Measurements from ENCODE around the gene NUMB. TPM values are rescaled to one million over a fixed set of nuclear protein-coding genes. Genes with fewer than 3 reads are reported as not detected.

NUMB gene
- total RNA-seq, 4 donors from 2014 or later, result 105 to 125 (median 117) TPM

DNA sequence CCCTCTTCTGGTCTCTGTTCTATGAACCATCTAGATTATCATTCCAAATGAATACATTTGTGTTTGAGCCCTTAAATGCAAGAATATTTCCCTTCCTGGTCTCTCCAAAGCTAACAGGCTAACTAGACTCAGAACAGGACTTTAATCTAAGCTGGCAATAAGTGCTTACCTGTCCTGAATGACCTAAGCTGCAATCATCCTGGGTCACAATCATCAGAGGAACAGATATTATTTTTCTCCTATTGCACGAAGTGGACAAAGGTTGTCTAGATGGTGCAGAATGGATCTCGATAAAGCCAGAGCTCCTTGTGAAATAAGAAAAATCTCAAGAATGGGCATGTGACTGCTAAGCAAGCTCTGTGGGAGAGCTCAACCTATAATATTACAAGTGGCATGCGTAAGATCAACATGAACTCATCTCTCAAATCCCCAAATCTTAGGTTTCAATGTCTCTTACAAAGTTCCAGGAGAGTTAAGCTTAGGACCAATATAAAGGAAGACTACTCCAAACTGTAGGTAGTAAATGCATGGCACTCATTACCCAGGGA is 10.6 kb upstream of the NUMB start:
- TF ChIP-seq, protein P1, sequence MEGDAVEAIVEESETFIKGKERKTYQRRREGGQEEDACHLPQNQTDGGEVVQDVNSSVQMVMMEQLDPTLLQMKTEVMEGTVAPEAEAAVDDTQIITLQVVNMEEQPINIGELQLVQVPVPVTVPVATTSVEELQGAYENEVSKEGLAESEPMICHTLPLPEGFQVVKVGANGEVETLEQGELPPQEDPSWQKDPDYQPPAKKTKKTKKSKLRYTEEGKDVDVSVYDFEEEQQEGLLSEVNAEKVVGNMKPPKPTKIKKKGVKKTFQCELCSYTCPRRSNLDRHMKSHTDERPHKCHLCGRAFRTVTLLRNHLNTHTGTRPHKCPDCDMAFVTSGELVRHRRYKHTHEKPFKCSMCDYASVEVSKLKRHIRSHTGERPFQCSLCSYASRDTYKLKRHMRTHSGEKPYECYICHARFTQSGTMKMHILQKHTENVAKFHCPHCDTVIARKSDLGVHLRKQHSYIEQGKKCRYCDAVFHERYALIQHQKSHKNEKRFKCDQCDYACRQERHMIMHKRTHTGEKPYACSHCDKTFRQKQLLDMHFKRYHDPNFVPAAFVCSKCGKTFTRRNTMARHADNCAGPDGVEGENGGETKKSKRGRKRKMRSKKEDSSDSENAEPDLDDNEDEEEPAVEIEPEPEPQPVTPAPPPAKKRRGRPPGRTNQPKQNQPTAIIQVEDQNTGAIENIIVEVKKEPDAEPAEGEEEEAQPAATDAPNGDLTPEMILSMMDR (IDR thresholded peaks at IDR 0.05), result no peak
- TF ChIP-seq POLR2A (IDR thresholded peaks at IDR 0.05), result peak in 1 of 2 donors; percentile 25
- Histone ChIP-seq H3K9me3 (no peaks in the 10 kb centered on the region), H3K27ac (peak overlapping the region in 2 of 4 donors; percentile 47 to 63), H3K4me1 (peaks cover 0 to 32% (median 2%) of the 10 kb centered on the region in 4 donors), H3K27me3 (no peaks in the 10 kb centered on the region), H3K36me3 (no peaks in the 10 kb centered on the region), H3K4me3 (no peak overlapping the region)
- DNase-seq, result no peak

DNA sequence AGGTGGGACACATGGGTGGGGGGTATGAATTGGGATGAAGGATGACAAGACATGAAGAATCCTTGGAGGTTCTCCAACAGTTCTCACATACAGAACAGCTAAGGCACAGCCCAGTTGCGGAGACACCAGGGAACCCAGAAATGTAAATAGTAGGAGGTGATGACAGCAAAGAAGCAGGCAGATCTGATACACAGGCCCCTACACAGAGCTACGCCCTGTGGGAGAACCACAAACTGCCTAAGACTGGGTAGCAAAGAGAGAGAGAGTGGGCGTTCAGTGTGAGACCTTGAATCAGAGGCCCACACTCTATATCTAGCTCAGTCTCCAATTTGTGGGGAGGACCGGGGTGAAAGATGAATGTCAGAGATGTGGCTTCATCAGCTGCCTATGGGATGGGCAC is 9.5 kb upstream of the NUMB start:
- Histone ChIP-seq H3K27me3 (no peaks in the 10 kb centered on the region), H3K4me3 (no peak overlapping the region), H3K9me3 (no peaks in the 10 kb centered on the region), H3K4me1 (peaks cover 0 to 38% (median 2%) of the 10 kb centered on the region in 4 donors), H3K27ac (peak overlapping the region in 2 of 4 donors; percentile 5 to 63), H3K36me3 (no peaks in the 10 kb centered on the region)
- no peak for TF ChIP-seq POLR2A (IDR thresholded peaks at IDR 0.05)
- DNase-seq, result no peak

DNA sequence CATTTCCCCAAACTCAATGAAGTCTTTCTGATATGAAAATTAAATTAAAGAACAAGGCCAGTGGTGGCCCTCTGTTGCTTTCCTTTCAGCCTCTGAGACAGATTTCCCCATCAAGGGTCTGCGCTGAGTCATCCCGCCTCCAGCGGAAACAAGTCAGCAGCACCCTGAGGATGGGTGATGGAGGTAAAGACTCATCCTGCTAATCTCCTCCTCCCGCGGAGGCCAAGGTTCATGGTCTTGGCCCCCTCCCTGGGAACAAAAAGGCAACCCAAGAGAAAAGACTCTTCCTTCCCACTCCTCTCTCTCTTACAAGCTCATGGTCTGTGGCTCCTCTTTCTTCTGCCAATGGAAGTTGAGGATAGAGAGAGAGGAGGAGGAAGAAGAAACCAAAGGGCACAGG is 9.0 kb upstream of the NUMB start:
- no peak overlapping the region for H3K4me3 ChIP-seq
- H3K4me1 ChIP-seq, result peaks cover 0 to 42% (median 2%) of the 10 kb centered on the region in 4 donors
- H3K27ac ChIP-seq, result peak overlapping the region in 2 of 4 donors; percentile 5 to 63

DNA sequence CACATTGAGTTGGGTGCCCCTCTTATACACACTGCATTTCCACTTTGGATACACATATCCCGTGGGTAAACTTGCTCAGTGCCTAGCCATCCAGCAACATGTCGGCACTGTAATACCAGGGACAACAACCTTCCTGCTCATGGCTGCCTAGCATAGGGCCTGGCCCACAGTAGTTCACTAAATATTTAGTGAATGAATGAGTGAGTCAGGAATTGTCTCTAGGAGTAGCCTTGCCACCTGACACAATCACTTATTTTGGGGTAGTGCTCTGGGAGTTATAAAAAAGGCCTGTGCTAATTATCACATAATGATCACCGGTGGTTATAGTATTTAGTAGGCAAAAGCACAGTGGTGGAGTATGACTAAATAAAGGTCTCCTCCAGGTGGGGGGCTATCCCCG is 8.5 kb upstream of the NUMB start:
- Histone ChIP-seq H3K4me1 (peaks cover 0 to 47% (median 2%) of the 10 kb centered on the region in 4 donors), H3K27me3 (no peaks in the 10 kb centered on the region), H3K4me3 (no peak overlapping the region), H3K36me3 (no peaks in the 10 kb centered on the region), H3K27ac (peak overlapping the region in 1 of 4 donors; percentile 5), H3K9me3 (no peaks in the 10 kb centered on the region)
- TF ChIP-seq, protein P1 (IDR thresholded peaks at IDR 0.05), result no peak
- no peak for TF ChIP-seq POLR2A (IDR thresholded peaks at IDR 0.05)
- no peak for DNase-seq

More for the DNA sequence above, 9.0 kb upstream of the NUMB start:
- DNase-seq, result no peak
- no peaks in the 10 kb centered on the region for H3K36me3 ChIP-seq
- no peaks in the 10 kb centered on the region for H3K9me3 ChIP-seq
- no peaks in the 10 kb centered on the region for H3K27me3 ChIP-seq
- TF ChIP-seq, protein P1 (IDR thresholded peaks at IDR 0.05), result no peak
- no peak for TF ChIP-seq POLR2A (IDR thresholded peaks at IDR 0.05)

DNA sequence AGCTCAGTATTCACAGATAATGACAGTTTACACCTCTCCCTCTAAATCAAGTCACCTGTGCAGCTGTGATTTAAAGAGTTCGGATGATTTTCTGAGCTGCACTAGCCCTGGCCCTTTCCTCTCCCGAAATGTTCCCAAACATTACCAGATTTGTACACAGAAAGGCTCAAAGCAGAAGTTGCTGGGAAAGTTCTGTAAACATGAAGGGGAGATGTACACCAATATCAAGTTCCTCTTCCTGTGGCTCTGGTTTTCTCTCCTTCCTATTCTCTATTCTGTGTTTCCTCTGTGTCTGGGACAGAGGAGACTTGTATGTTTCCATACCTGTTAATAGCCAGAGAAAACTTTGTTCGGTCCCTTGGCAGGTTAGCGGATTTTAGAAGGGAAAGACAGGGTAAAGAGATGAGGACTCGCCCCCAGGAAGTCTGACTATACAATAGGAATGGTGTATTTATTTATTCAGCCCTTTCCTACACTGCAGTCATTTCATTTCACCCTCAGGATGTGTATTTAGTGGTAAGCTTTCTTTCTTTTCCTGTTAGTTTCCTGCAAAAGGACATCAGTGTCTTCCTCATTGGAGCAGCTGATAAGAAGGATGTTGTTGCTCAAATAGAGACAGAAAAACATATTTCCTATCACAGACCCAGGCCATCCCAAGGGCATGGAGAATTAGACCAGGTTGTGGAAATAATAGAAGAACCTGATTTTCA is 7.6 kb upstream of the NUMB start:
- TF ChIP-seq, protein P1 (IDR thresholded peaks at IDR 0.05), result no peak
- no peak for TF ChIP-seq POLR2A (IDR thresholded peaks at IDR 0.05)

DNA sequence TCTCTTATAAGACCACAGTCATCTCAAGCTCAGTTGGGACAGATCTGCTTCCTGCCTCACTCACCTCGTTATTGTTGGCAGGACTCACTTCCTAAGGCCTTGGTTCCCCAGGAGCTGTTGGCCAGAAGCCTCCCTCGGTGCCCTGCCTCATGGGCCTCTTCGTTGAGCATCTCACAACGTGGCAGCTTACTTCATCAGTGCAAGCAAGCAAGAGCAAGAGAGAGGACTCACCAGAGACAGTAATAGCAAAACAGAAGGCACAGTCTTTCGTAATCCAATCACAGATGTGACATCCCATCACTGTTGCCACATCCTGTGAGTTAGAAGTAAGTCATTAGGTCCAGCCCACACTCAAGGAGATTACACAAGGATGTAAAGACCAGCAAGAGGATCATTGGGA is 5.1 kb upstream of the NUMB start:
- H3K4me1 ChIP-seq, result peaks cover 0 to 63% (median 4%) of the 10 kb centered on the region in 4 donors
- DNase-seq, result peak in 1 of 3 donors; percentile 68
- no peaks in the 10 kb centered on the region for H3K27me3 ChIP-seq
- H3K27ac ChIP-seq, result peak overlapping the region in 3 of 4 donors; percentile 52 to 88 (median 77)
- TF ChIP-seq POLR2A (IDR thresholded peaks at IDR 0.05), result peak; percentile 31 to 47
- TF ChIP-seq, protein P1 (IDR thresholded peaks at IDR 0.05), result no peak
- H3K9me3 ChIP-seq, result no peaks in the 10 kb centered on the region
- no peaks in the 10 kb centered on the region for H3K36me3 ChIP-seq
- peak overlapping the region in 2 of 4 donors; percentile 38 to 45 for H3K4me3 ChIP-seq

More for the DNA sequence above, 7.6 kb upstream of the NUMB start:
- peak overlapping the region in 1 of 4 donors; percentile 21 for H3K4me3 ChIP-seq
- peaks cover 0 to 55% (median 2%) of the 10 kb centered on the region in 4 donors for H3K4me1 ChIP-seq
- H3K27me3 ChIP-seq, result no peaks in the 10 kb centered on the region
- H3K36me3 ChIP-seq, result no peaks in the 10 kb centered on the region
- no peaks in the 10 kb centered on the region for H3K9me3 ChIP-seq
- H3K27ac ChIP-seq, result peak overlapping the region; percentile 32 to 77 (median 51)
- no peak for DNase-seq
